ENCODE results near the gene GPATCH8. TPM values are rescaled to one million over a fixed set of nuclear protein-coding genes. Genes with fewer than 3 reads are reported as not detected.

GPATCH8 gene
- total RNA-seq, 4 donors from 2014 or later = 14.5 to 53.1 (median 31.2) TPM

GRCh38 chr17:44529864-44530263 is 26.7 kb upstream of the GPATCH8 start:
- Histone ChIP-seq H3K27ac (no peak overlapping the region), H3K36me3 (no peaks in the 10 kb centered on the region), H3K27me3 (no peaks in the 10 kb centered on the region), H3K4me3 (no peak overlapping the region), H3K4me1 (peaks cover 0 to 7% (median 6%) of the 10 kb centered on the region in 4 donors), H3K9me3 (no peaks in the 10 kb centered on the region)
- intact Hi-C loops (cut with DNase I; ENCODE audit: low total_unique reads) (loop anchor here (5.0 kb wide), 1 partner anchor 107 kb away; no protein-coding TSS in a partner anchor), in situ Hi-C loops (cut with MboI; ENCODE audit: low pct_ligation_motif_present in 1 of 4, low pct_unique_long_range_greater_than_20kb in 1 of 4, low sequenced_read_pairs in 3 of 4) (loop anchor here (10.0 to 25.0 kb wide), 2 partner anchors 107 to 115 kb away; no protein-coding TSS in a partner anchor)
- DNase-seq = no peak
- no peak for TF ChIP-seq EP300 (IDR thresholded peaks at IDR 0.05; ENCODE audit: low read depth)
- TF ChIP-seq CTCF (IDR thresholded peaks at IDR 0.05) = no peak
- TF ChIP-seq POLR2AphosphoS5 (IDR thresholded peaks at IDR 0.05) = no peak
- no peak for TF ChIP-seq POLR2A (IDR thresholded peaks at IDR 0.05)
- 47 to 57% methylated on average over 3 of the region's 3 CpGs for WGBS, 2 donors (ENCODE audit: low coverage in 1 of 2)

GRCh38 chr17:44527954-44528353 is 24.7 kb upstream of the GPATCH8 start:
- Histone ChIP-seq H3K27me3 (no peaks in the 10 kb centered on the region), H3K36me3 (no peaks in the 10 kb centered on the region), H3K4me1 (no peaks in the 10 kb centered on the region), H3K4me3 (no peak overlapping the region), H3K27ac (no peak overlapping the region), H3K9me3 (no peaks in the 10 kb centered on the region)
- WGBS, 2 donors (ENCODE audit: low coverage in 1 of 2) = 94% methylated on average over 15 of the region's 28 CpGs; no CpG with 5 or more reads in 1 of the 2 donors
- DNase-seq = no peak
- in situ Hi-C loops (cut with MboI; ENCODE audit: low pct_ligation_motif_present in 1 of 4, low pct_unique_long_range_greater_than_20kb in 1 of 4, low sequenced_read_pairs in 3 of 4) = loop anchor here in 3 of 4 donors (25.0 kb wide), 1 partner anchor 109 kb away; no protein-coding TSS in a partner anchor
- intact Hi-C loops (cut with DNase I; ENCODE audit: low total_unique reads) = no loop called here
- no peak for TF ChIP-seq POLR2A (IDR thresholded peaks at IDR 0.05)
- TF ChIP-seq CTCF (IDR thresholded peaks at IDR 0.05) = no peak
- no peak for TF ChIP-seq POLR2AphosphoS5 (IDR thresholded peaks at IDR 0.05)

GRCh38 chr17:44527102-44527501 is 23.9 kb upstream of the GPATCH8 start:
- no peaks in the 10 kb centered on the region for H3K36me3 ChIP-seq
- WGBS, 2 donors (ENCODE audit: low coverage in 1 of 2) = 86 to 97% methylated on average over 1 of the region's 1 CpG
- no peak for DNase-seq
- intact Hi-C loops (cut with DNase I; ENCODE audit: low total_unique reads) = no loop called here
- H3K27me3 ChIP-seq = no peaks in the 10 kb centered on the region
- no peaks in the 10 kb centered on the region for H3K9me3 ChIP-seq
- H3K27ac ChIP-seq = no peak overlapping the region
- in situ Hi-C loops (cut with MboI; ENCODE audit: low pct_ligation_motif_present in 1 of 4, low pct_unique_long_range_greater_than_20kb in 1 of 4, low sequenced_read_pairs in 3 of 4) = loop anchor here in 3 of 4 donors (25.0 kb wide), 1 partner anchor 110 kb away; no protein-coding TSS in a partner anchor
- TF ChIP-seq POLR2AphosphoS5 (IDR thresholded peaks at IDR 0.05) (no peak), POLR2A (IDR thresholded peaks at IDR 0.05) (no peak), CTCF (IDR thresholded peaks at IDR 0.05) (no peak), EP300 (IDR thresholded peaks at IDR 0.05; ENCODE audit: low read depth) (no peak)
- no peak overlapping the region for H3K4me3 ChIP-seq
- H3K4me1 ChIP-seq = no peaks in the 10 kb centered on the region

- H3K27ac ChIP-seq = no peak overlapping the region
- H3K4me3 ChIP-seq = no peak overlapping the region
- TF ChIP-seq EP300 (IDR thresholded peaks at IDR 0.05; ENCODE audit: low read depth) (no peak), POLR2A (IDR thresholded peaks at IDR 0.05) (no peak), POLR2AphosphoS5 (IDR thresholded peaks at IDR 0.05) (no peak), CTCF (IDR thresholded peaks at IDR 0.05) (no peak)
- 83 to 85% methylated on average over 1 to 3 of the region's 3 CpGs for WGBS, 2 donors (ENCODE audit: low coverage in 1 of 2)
- H3K9me3 ChIP-seq = no peaks in the 10 kb centered on the region
- no peaks in the 10 kb centered on the region for H3K36me3 ChIP-seq
- H3K4me1 ChIP-seq = no peaks in the 10 kb centered on the region
- DNase-seq = no peak
- in situ Hi-C loops (cut with MboI; ENCODE audit: low pct_ligation_motif_present in 1 of 4, low pct_unique_long_range_greater_than_20kb in 1 of 4, low sequenced_read_pairs in 3 of 4) = loop anchor here in 1 of 4 donors (25.0 kb wide), 1 partner anchor 136 kb away; the partner anchor contains the start of gene ITGA2B
- intact Hi-C loops (cut with DNase I; ENCODE audit: low total_unique reads) = no loop called here
- H3K27me3 ChIP-seq = peaks cover 1% of the 10 kb centered on the region
Observed at GRCh38 chr17:44523672-44523972, 20.4 kb upstream of the GPATCH8 start.

All from transverse colon (tissue), 4 donors.